HG02678 (cell line): Measurements from ENCODE around the gene MS4A10.

Experiments used
- ATAC-seq: cut with Tn5 transposase; IDR thresholded peaks from one replicate; pipeline ENCODE4 v1.9.1; 2021; ENCODE audit warnings: mild to moderate bottlenecking, moderate library complexity; ENCODE audit not compliant: unreplicated experiment

MS4A10 gene

DNA sequence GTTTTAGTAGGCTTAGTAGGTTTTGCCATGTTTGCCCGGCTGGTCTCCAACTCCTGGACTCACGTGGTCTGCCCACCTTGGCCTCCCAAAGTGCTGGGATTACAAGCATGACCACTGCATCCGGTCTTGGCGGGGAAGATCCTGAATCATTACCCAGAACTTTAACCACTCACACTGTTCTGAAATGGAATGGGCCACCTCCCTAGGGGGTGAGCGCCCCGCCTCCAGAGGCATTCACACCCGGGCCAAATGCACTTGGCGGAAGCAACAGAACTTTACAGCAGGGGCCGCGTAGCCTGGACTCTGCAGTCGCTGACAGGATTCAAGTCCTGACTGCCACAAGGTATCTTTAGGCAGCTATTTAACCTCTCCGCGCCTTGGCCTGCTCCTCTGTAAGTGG lies 62.1 kb downstream of the MS4A10 start:
- ATAC-seq, result no peak

- no peak for ATAC-seq
Measured at GRCh38 chr11:60847896-60848295, 62.8 kb downstream of the MS4A10 start.

DNA sequence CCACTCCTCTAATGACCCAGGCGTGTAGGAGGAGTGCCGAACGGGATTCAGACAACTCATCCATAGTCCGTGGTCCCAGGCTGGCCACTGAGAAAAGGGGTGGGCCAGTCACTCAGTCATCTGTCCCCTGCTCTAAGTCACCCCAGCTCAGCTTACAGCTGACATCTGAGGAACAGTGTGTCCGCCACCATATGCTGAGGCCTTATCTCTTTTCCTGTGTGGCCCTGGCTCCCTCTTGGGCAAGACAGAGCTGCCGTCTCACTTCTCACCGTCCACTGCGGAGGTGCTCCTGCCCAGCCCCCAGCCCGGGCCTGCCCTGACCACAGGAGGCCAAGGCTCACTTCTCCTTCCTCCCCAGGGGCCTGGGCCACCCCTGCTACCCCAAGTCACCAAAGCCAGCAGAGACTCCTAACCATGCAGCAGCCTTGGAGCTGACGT lies 63.6 kb downstream of the MS4A10 start:
- ATAC-seq, result no peak

DNA sequence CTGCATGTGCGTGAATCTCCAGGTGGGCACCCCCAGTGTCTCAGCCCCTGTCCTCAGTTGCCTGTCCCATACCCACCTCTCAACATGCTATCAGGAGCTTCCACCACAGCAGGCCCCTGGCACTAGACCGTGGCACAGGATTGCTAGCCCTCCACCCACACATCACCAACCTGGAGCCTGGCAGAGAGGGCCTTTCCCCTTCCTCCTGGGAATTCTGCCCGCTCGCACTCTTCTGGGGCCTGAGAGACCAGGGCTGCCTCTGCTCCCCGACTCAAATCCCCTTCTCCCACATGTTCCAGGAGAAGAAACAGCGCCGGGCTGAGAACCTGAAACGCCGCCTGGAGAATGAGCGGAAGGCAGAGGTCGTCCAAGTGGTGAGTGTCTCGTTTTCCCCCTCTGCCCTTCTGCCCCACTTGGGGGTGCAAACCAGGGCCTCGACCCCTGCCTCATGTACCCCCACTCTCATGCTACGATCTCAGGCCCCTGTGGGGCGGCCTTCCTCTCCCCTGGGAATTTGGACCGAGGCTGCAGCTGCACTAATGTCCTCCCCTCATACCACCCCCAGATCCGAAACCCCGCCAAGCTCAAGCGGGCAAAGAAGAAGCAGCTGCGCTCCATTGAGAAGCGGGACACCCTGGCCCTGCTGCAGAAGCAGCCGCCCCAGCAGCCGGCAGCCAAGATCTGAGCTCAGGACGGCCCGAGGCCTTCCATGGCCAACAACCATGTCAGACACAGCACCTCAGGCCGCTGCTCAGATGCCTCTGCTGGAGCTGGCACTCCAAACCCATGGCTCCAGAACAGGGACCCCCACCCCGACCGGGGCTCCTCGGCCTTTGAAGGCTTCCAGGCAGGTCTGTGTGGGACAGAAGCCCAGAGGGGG lies 64.7 kb downstream of the MS4A10 start:
- no peak for ATAC-seq
